Activated CD8-positive, alpha-beta T cell treated with anti-CD3 and anti-CD28 coated beads for 36 hours (primary cell): ENCODE results near the gene SDSL. TPM values are rescaled to one million over a fixed set of nuclear protein-coding genes. Genes with fewer than 3 reads are reported as not detected.

ENCODE experiments used
- ATAC-seq: fragments of 200-7000 bp; cut with Tn5 transposase; one replicate; pipeline ENCODE4 v1.10.0; 2021; ENCODE audit warnings: mild to moderate bottlenecking, moderate library complexity
- CTCF ChIA-PET: fragments of 350-600 bp; sonication (Branson Sonifier 250); formaldehyde crosslinking; loops from one replicate; lab custom pipeline; 2021; ENCODE audit warnings: antibody characterized with exemption; lab: Charles Lee
- POLR2A ChIA-PET: fragments of 350-600 bp; sonication (Branson Sonifier 250); formaldehyde crosslinking; loops from one replicate; lab custom pipeline; 2021; ENCODE audit warnings: antibody characterized with exemption; lab: Charles Lee
- DNase-seq: peaks from one replicate; pipeline ENCODE4 v3.0.0-alpha.2; 2020
- H3K27ac Mint-ChIP-seq: one replicate; pipeline ENCODE4 v1.8.0; 2021; ENCODE audit warnings: mild to moderate bottlenecking, mixed read lengths
- H3K27me3 Mint-ChIP-seq: one replicate; pipeline ENCODE4 v1.8.0; 2021; ENCODE audit warnings: mixed read lengths
- H3K36me3 Mint-ChIP-seq: one replicate; pipeline ENCODE4 v1.8.0; 2021; ENCODE audit warnings: low read depth, mixed read lengths
- H3K4me1 Mint-ChIP-seq: one replicate; pipeline ENCODE4 v1.8.0; 2021; ENCODE audit warnings: low read depth, mixed read lengths
- H3K4me3 Mint-ChIP-seq: one replicate; pipeline ENCODE4 v1.8.0; 2021; ENCODE audit warnings: mild to moderate bottlenecking, moderate library complexity, mixed read lengths
- H3K9me3 Mint-ChIP-seq: one replicate; pipeline ENCODE4 v1.8.0; 2021; ENCODE audit warnings: mixed read lengths
- CTCF ChIP-seq: fragments of 200-600 bp; IDR thresholded peaks from one replicate; pipeline ENCODE4 v1.8.0; 2022; ENCODE audit warnings: antibody characterized with exemption, mild to moderate bottlenecking
- intact Hi-C: fragments of 100-400 bp; cut with micrococcal nuclease; formaldehyde crosslinking; loops from one replicate; pipeline ENCODE4 v1.10.0; 2022
- total RNA-seq, 2 experiments: library from RNA; stranded (reverse); gene quantifications; one replicate each; pipeline ENCODE4 v1.2.3, GENCODE V29; 2021

SDSL gene
- total RNA-seq, 2 experiments from 2014 or later = not detected

DNA sequence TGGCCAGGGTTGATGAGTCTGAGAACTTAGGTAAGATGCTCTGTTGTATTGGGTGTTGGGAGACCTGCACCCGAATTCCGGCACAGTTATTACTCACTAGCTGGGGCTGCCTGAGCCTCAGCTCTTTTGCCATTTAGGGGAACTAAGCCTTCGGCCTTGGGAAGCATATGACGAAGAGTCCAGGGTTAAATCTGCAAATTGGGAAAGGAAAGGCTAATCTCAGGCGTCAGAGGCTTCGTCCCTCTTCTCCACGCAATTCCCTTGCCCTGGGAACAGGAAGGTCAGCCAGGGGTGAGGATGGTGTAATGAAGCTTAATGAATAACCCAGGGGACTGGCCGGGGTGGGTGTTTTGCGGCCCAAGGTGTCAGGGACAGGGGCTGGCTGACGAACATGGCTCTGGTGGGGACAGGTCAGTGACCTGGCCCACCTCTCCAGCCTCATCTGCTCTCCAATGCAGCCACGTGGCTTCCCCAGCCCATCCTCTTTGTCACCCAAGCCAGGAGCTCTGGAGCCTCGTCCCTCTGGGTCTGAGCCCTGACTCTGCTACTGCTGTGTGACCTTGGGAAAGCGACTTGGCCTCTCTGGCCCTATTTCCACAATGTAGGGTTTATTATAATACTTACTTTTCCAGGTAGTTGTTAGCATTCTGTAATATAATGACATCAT is 3.8 kb upstream of the SDSL start:
- TF ChIP-seq CTCF = no peak
- H3K27ac Mint-ChIP-seq = no peak overlapping the region
- peaks cover 8% of the 10 kb centered on the region for H3K4me1 Mint-ChIP-seq
- peaks cover 7% of the 10 kb centered on the region for H3K27me3 Mint-ChIP-seq
- no peak for DNase-seq
- ChIA-PET CTCF (no interaction called here), POLR2A (interaction anchor here (1.0 kb wide), 1 partner anchor 197 kb away, joined by 3 read pairs; the partner anchor contains the start of gene TPCN1)
- no peak overlapping the region for H3K4me3 Mint-ChIP-seq
- H3K9me3 Mint-ChIP-seq = no peaks in the 10 kb centered on the region
- no peaks in the 10 kb centered on the region for H3K36me3 Mint-ChIP-seq
- no peak for ATAC-seq
- intact Hi-C loops = loop anchor here (10.0 kb wide), 1 partner anchor 224 kb away; no protein-coding TSS in a partner anchor

DNA sequence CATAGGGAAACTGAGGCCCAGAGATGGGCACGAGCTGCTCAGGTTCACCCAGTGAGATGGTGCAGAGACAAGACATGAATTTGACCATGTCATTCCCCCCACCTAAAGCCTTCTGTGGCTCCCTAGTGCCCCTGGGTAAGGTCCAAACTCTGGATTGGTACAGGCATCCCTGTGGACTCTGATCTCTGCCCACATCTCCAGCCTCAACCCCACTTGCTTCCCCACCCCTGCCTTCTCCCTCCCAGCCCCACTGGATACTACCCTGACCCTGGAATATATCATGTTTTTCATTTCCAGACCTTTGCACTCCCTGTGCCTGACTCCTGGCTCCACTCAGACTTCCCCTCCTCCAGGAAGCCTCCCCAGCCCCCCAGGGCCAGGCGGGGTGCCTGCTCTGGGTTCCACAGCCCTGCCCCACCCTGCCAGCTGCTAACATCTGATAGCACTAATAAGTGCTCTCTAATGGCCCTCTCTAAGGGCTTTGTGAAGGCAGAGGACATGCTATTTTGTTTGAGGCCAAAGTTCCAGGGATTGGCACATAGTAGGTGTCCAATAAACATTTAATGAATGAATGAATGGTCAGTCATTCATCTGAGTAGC is 1.1 kb upstream of the SDSL start:
- H3K36me3 Mint-ChIP-seq = no peaks in the 10 kb centered on the region
- H3K9me3 Mint-ChIP-seq = no peaks in the 10 kb centered on the region
- H3K4me1 Mint-ChIP-seq = peaks cover 8% of the 10 kb centered on the region
- H3K4me3 Mint-ChIP-seq = no peak overlapping the region
- ChIA-PET POLR2A (no interaction called here), CTCF (no interaction called here)
- no peak for TF ChIP-seq CTCF
- no peak overlapping the region for H3K27ac Mint-ChIP-seq
- intact Hi-C loops = no loop called here
- H3K27me3 Mint-ChIP-seq = peaks cover 9% of the 10 kb centered on the region
- ATAC-seq (no peak), DNase-seq (no peak)

- Mint-ChIP-seq H3K4me3 (no peak overlapping the region), H3K27ac (no peak overlapping the region), H3K36me3 (no peaks in the 10 kb centered on the region), H3K9me3 (no peaks in the 10 kb centered on the region), H3K27me3 (peaks cover 6% of the 10 kb centered on the region), H3K4me1 (peaks cover 8% of the 10 kb centered on the region)
- ChIA-PET CTCF (no interaction called here), POLR2A (no interaction called here)
- DNase-seq = no peak
- TF ChIP-seq CTCF = no peak
- intact Hi-C loops = no loop called here
- ATAC-seq = no peak
These were observed 898 bp downstream of the SDSL start for GRCh38 chr12:113422886-113423669.

GRCh38 chr12:113424456-113424855 is 2.3 kb downstream of the SDSL start:
- no peak for TF ChIP-seq CTCF
- peaks cover 4% of the 10 kb centered on the region for H3K27me3 Mint-ChIP-seq
- no peak for ATAC-seq
- POLR2A ChIA-PET = no interaction called here
- no peaks in the 10 kb centered on the region for H3K9me3 Mint-ChIP-seq
- H3K27ac Mint-ChIP-seq = no peak overlapping the region
- DNase-seq = no peak
- CTCF ChIA-PET = interaction anchor here (0.6 to 2.1 kb wide), 8 partner anchors 11 to 228 kb away, joined by 3 to 11 read pairs (median 6); no protein-coding TSS in a partner anchor
- intact Hi-C loops = loop anchor here (2.0 kb wide), 1 partner anchor 112 kb away; no protein-coding TSS in a partner anchor
- peaks cover 8% of the 10 kb centered on the region for H3K4me1 Mint-ChIP-seq
- H3K36me3 Mint-ChIP-seq = no peaks in the 10 kb centered on the region
- no peak overlapping the region for H3K4me3 Mint-ChIP-seq
